GM23248 (cell line): ENCODE measurements around the gene FHL5.

Source experiments
- EZH2 ChIP-seq: fragments of 200-600 bp; sonication (generic); IDR thresholded peaks from 2 replicates; pipeline ENCODE4 v1.6.1; 2018; ENCODE audit warnings: antibody characterized with exemption, mild to moderate bottlenecking; ENCODE audit not compliant: insufficient read depth, poor library complexity, severe bottlenecking
- EZH2phosphoT487 ChIP-seq: fragments of 200-600 bp; sonication (generic); IDR thresholded peaks from 2 replicates; pipeline ENCODE4 v1.6.1; 2018; ENCODE audit warnings: antibody characterized with exemption, moderate library complexity, mild to moderate bottlenecking, low read depth; ENCODE audit not compliant: insufficient read depth

DNA sequence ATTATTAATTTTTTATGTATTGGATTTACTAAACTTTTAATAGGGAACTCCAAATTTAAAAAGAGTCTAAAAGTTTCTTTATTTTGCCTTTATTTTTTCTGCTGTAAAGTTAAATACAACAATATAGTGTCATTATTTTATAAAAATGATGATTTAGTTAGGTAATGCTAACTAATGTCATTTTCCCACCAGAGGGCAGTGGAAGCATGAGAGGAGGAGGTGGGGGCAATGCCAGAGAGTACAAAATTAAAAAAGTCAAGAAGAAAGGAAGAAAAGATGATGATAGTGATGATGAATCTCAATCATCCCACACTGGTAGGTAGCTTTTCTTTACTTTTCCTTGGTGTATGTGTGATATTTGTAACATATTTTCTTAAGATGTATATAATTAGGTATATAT, 20.2 kb upstream of the FHL5 start:
- no peak for TF ChIP-seq EZH2
- TF ChIP-seq EZH2phosphoT487 = no peak
